Endothelial cell of umbilical vein (primary cell): ENCODE measurements around the gene GNAO1. TPM values are rescaled to one million over a fixed set of nuclear protein-coding genes. Genes with fewer than 3 reads are reported as not detected.

ENCODE experiments used
- Bru-seq: library from RNA; stranded (reverse); fragments of 400-500 nt; gene quantifications from one replicate; lab custom pipeline; 2021; lab: Mats Ljungman, UMichigan
- BruChase-seq, 2 experiments: library from RNA; stranded (reverse); fragments of 400-500 nt; gene quantifications; one replicate each; lab custom pipeline; 2021; lab: Mats Ljungman, UMichigan
- BruUV-seq: library from RNA; stranded (reverse); fragments of 400-500 nt; replicated peaks from 2 replicates; lab custom pipeline; 2021; lab: Mats Ljungman, UMichigan
- CTCF ChIA-PET: fragments of 300-600, 350-600 bp; sonication (Branson Sonifier 250); formaldehyde crosslinking; loops from one replicate; lab custom pipeline; 2021; ENCODE audit warnings: antibody characterized with exemption, inconsistent platforms; lab: Charles Lee
- POLR2A ChIA-PET: fragments of 300-600, 350-600 bp; sonication (Branson Sonifier 250); formaldehyde crosslinking; loops from one replicate; lab custom pipeline; 2021; ENCODE audit warnings: antibody characterized with exemption, inconsistent platforms; lab: Charles Lee
- DNase-seq: peaks from one replicate; pipeline ENCODE4 v3.0.0-alpha.2; 2011; ENCODE audit warnings: low read depth, low spot score
- FAIRE-seq: peaks from 2 replicates; lab custom pipeline; 2011; peaks lifted over from hg19 to GRCh38; lab: Jason Lieb, UNC
- H2AFZ ChIP-seq: 2 replicates; pipeline ENCODE4 v1.6.0; 2012; ENCODE audit warnings: low read depth, low read length, control low read depth, inconsistent platforms
- H3K27ac ChIP-seq: 2 replicates; pipeline ENCODE4 v1.5.1; 2011; ENCODE audit warnings: low read depth, mild to moderate bottlenecking, control low read depth, low read length, moderate library complexity; ENCODE audit not compliant: insufficient read depth
- H3K27me3 ChIP-seq, 2 experiments: 2 replicates each; pipeline versions ENCODE4 v1.6.0 to v1.6.1; 2011; ENCODE audit warnings: low read length in 2 of 2, mixed read lengths in 1 of 2; ENCODE audit not compliant: control insufficient read depth in 2 of 2, insufficient read depth in 2 of 2
- H3K36me3 ChIP-seq, 2 experiments: 2 replicates in 1 of 2; 3 replicates in 1 of 2; pipeline ENCODE4 v1.5.1; 2011; ENCODE audit warnings: low read length in 2 of 2, mild to moderate bottlenecking in 1 of 2, moderate library complexity in 1 of 2; ENCODE audit not compliant: control insufficient read depth in 2 of 2, insufficient read depth in 2 of 2; ENCODE audit errors: extremely low read depth in 1 of 2
- H3K4me1 ChIP-seq: 3 replicates; pipeline ENCODE4 v1.5.1; 2011; ENCODE audit warnings: mild to moderate bottlenecking, low read length; ENCODE audit not compliant: control insufficient read depth, insufficient read depth; ENCODE audit errors: extremely low read depth
- H3K4me2 ChIP-seq: 2 replicates; pipeline ENCODE4 v1.6.1; 2011; ENCODE audit warnings: low read length, control low read depth, mixed read lengths; ENCODE audit not compliant: insufficient read depth
- H3K4me3 ChIP-seq, 3 experiments: fragments of 200-600 bp in 1 of 3; sonication (generic), shearing (Covaris generic) in 1 of 3; replicated peaks in 1 of 3; 2 replicates each; pipeline ENCODE4 v1.5.1; 2011 to 2016; ENCODE audit warnings: control low read depth in 3 of 3, low read length in 3 of 3, mild to moderate bottlenecking in 2 of 3, inconsistent platforms in 1 of 3, low read depth in 1 of 3, moderate library complexity in 1 of 3; ENCODE audit not compliant: insufficient read depth in 1 of 3
- H3K79me2 ChIP-seq: 2 replicates; pipeline ENCODE4 v1.6.0; 2012; ENCODE audit warnings: low read length, inconsistent platforms; ENCODE audit not compliant: control insufficient read depth, insufficient read depth
- H3K9ac ChIP-seq: replicated peaks from 2 replicates; pipeline ENCODE3; 2011; ENCODE audit warnings: low read length, control low read depth; ENCODE audit not compliant: insufficient read depth; ENCODE audit errors: extremely low read depth
- H3K9me1 ChIP-seq: replicated peaks from 3 replicates; pipeline ENCODE4 v1.6.0; 2011; ENCODE audit warnings: mild to moderate bottlenecking, low read length; ENCODE audit not compliant: control insufficient read depth, insufficient read depth; ENCODE audit errors: extremely low read depth
- H3K9me3 ChIP-seq: replicated peaks from 2 replicates; pipeline ENCODE4 v1.5.1; 2012; ENCODE audit warnings: low read length, inconsistent platforms; ENCODE audit not compliant: control insufficient read depth, insufficient read depth
- H4K20me1 ChIP-seq: replicated peaks from 2 replicates; pipeline ENCODE3; 2011; ENCODE audit warnings: mild to moderate bottlenecking, low read length; ENCODE audit not compliant: control insufficient read depth, insufficient read depth; ENCODE audit errors: extremely low read depth
- CTCF ChIP-seq, 2 donors: IDR thresholded peaks; 1 replicate in 1 of 2; 2 replicates in 1 of 2; pipeline ENCODE4 v1.5.1; 2011; ENCODE audit warnings: low read length in 2 of 2, mild to moderate bottlenecking in 2 of 2, moderate library complexity in 2 of 2, control low read depth in 1 of 2, inconsistent platforms in 1 of 2, low read depth in 1 of 2; ENCODE audit not compliant: insufficient read depth in 1 of 2; ENCODE audit errors: extremely low read depth in 1 of 2
- EZH2 ChIP-seq: IDR thresholded peaks from 2 replicates; pipeline ENCODE4 v1.6.1; 2012; ENCODE audit warnings: borderline replicate concordance, low read depth, mild to moderate bottlenecking, moderate library complexity, low read length, inconsistent platforms; ENCODE audit not compliant: severe bottlenecking
- FOS ChIP-seq: IDR thresholded peaks from 2 replicates; pipeline ENCODE4 v1.6.1; 2011; ENCODE audit warnings: mild to moderate bottlenecking, low read length, moderate library complexity, borderline replicate concordance; ENCODE audit not compliant: insufficient read depth
- GATA2 ChIP-seq: IDR thresholded peaks from 2 replicates; pipeline ENCODE4 v1.7.0; 2011; ENCODE audit warnings: low read depth, mild to moderate bottlenecking, moderate library complexity, mixed read lengths, low read length; ENCODE audit not compliant: insufficient read length, insufficient read depth
- JUN ChIP-seq: IDR thresholded peaks from 2 replicates; pipeline ENCODE4 v1.6.1; 2011; ENCODE audit warnings: borderline replicate concordance, low read depth; ENCODE audit not compliant: insufficient read length, insufficient read depth
- MAX ChIP-seq: IDR thresholded peaks from 2 replicates; pipeline ENCODE4 v1.6.1; 2011; ENCODE audit not compliant: insufficient read depth, insufficient read length
- MYC ChIP-seq: IDR thresholded peaks from one replicate; pipeline ENCODE4 v1.6.1; 2011; ENCODE audit warnings: mild to moderate bottlenecking, low read depth, low read length
- POLR2A ChIP-seq: IDR thresholded peaks from 2 replicates; pipeline ENCODE4 v1.6.1; 2012; ENCODE audit warnings: low read depth, mild to moderate bottlenecking, control low read depth, low read length
- POLR2AphosphoS5 ChIP-seq: IDR thresholded peaks from 2 replicates; pipeline ENCODE4 v1.6.1; 2012; ENCODE audit warnings: low read depth, mild to moderate bottlenecking, control low read depth, low read length, moderate library complexity; ENCODE audit not compliant: insufficient read depth
- dilution Hi-C: fragments of 300-500 bp; cut with MboI; formaldehyde crosslinking; loops from one replicate; pipeline ENCODE4 v1.15.0; 2019; ENCODE audit warnings: low sequenced_read_pairs; ENCODE audit not compliant: extremely low pct_ligation_motif_present
- intact Hi-C: fragments of 100-400 bp; cut with micrococcal nuclease; formaldehyde crosslinking; loops from one replicate; pipeline ENCODE4 v1.10.0; 2022
- long read RNA-seq: library from polyadenylated mRNA; stranded (forward); transcript quantifications from one replicate; pipeline ENCODE4 v2.0.0, GENCODE V29; 2021
- polyA minus RNA-seq, 3 experiments: library from RNA; depleted of rRNA, polyadenylated mRNA; stranded (reverse); fragments of >200 nt; gene quantifications; 1 replicate in 1 of 3; 2 replicates in 2 of 3; pipeline ENCODE4 v1.2.3, GENCODE V29; 2011
- polyA plus RNA-seq, 4 experiments: library from polyadenylated mRNA; depleted of rRNA in 3 of 4; stranded (reverse) in 3 of 4; unstranded in 1 of 4; fragments of >200 nt; gene quantifications; 2 replicates each; pipeline versions ENCODE4 v1.2.1 to v1.2.3, GENCODE V29; 2011 to 2012; ENCODE audit warnings: missing spikeins in 1 of 4
- total RNA-seq: library from RNA; stranded (reverse); gene quantifications from 2 replicates; pipeline ENCODE4 v1.2.3, GENCODE V29; 2021

The GNAO1 gene
- not detected in 2 replicates for total RNA-seq
- not detected in 2 replicates for polyA plus RNA-seq
- 0.01 and 0.03 TPM in 2 replicates for polyA plus RNA-seq (2011; cell fraction: cytosol; rRNA removed)
- 0.03 TPM in 1 of 2 replicates, not detected in the other for polyA plus RNA-seq (2011; cell fraction: nucleus; rRNA removed)
- polyA plus RNA-seq (2012) = 0.10 TPM in 1 of 2 replicates, not detected in the other
- not detected in 2 replicates for polyA minus RNA-seq
- polyA minus RNA-seq (2011; cell fraction: cytosol; rRNA and poly(A)+ RNA removed) = not detected
- polyA minus RNA-seq (2011; cell fraction: nucleus; rRNA and poly(A)+ RNA removed) = not detected in 2 replicates
- percentile 4 among the genes with signal in this experiment for Bru-seq, nascent RNA
- BruChase-seq, experiment 1, labeled RNA remaining after a 6-hour chase = percentile 7 among the genes with signal in this experiment
- percentile 6 among the genes with signal in this experiment for BruChase-seq, experiment 2, labeled RNA remaining after a 2-hour chase
- long read RNA-seq, partial matches to known transcripts = 0 of 1 reads
- long read RNA-seq, other reads (novel, unspliced or antisense) = 1 of 1 reads

DNA sequence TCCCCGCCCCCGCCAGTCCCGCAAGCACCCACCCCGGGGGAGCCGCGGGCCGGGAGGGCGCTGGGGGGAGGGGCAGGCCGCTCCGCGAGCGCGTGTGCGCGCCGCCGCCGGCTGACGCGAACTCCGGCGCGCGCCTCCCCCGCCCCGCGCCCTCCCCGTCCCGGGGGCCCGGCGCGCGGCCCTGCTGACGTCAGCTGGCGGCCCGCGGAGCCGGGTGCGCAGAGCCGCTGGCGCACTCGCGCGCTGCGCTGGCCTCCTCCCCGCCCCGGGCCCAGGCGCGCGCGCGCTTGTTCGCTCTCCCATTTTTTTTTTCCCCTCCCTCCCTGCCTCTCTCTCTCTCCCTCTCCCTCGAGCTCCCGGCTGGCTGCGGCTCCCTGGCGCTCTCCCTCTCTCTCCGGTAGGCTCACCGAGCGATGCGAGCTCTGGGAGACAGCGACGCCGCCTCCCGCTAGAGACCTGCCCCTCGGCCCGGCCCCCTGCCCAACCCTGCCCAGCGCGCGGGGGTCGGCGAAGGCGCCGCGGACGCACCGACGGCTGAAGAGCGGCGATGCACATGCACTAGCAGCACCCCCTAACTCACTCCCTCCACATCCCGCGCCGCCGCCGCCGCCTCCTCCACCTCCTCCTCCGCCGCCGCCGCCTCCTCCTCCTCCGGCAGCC is at the start of gene GNAO1:
Gene GNAO1 (plus strand): TSS at position 334 of the 660 bp plus-strand sequence. CDS start 747 bp downstream, outside the sequence.
- TF ChIP-seq JUN = no peak
- no peak for TF ChIP-seq FOS
- no peak for TF ChIP-seq MAX
- TF ChIP-seq POLR2AphosphoS5 = no peak
- no peak for TF ChIP-seq GATA2
- no peak for TF ChIP-seq CTCF (IDR thresholded peaks at IDR 0.05; ENCODE audit: extremely low read depth in 1 of 2, insufficient read depth in 1 of 2, low read depth in 1 of 2, low read length in 2 of 2)
- TF ChIP-seq MYC = no peak
- TF ChIP-seq POLR2A = no peak
- TF ChIP-seq EZH2 = no peak
- Histone ChIP-seq H3K9me1 (no peaks in the 10 kb centered on the region), H2AFZ (peak within 1 kb of the TSS; percentile 83), H3K4me3 (peak within 1 kb of the TSS; percentile 32 to 44 (median 39)), H3K9ac (no peak within 1 kb of the TSS), H3K27me3 (peaks cover 58 to 69% of the 10 kb centered on the region in 2 experiments), H3K9me3 (no peaks in the 10 kb centered on the region), H3K4me2 (peak within 1 kb of the TSS; percentile 52), H3K79me2 (no peaks in the 10 kb centered on the region), H3K36me3 (no peaks in the 10 kb centered on the region), H4K20me1 (no peaks in the 10 kb centered on the region), H3K4me1 (peaks cover 4% of the 10 kb centered on the region), H3K27ac (no peak within 1 kb of the TSS)
- intact Hi-C loops = loop anchor here (10.0 kb wide), 1 partner anchor 124 kb away; no protein-coding TSS in a partner anchor
- FAIRE-seq = no peak
- POLR2A ChIA-PET = no interaction called here
- dilution Hi-C loops = no loop called here
- no TSS peak for BruUV-seq
- peak; percentile 12 for DNase-seq
- CTCF ChIA-PET = no interaction called here
